ENCODE results near the gene CCDC182. TPM values are rescaled to one million over a fixed set of nuclear protein-coding genes. Genes with fewer than 3 reads are reported as not detected.

Gene CCDC182
- total RNA-seq, 3 donors from 2014 or later, result not detected

DNA sequence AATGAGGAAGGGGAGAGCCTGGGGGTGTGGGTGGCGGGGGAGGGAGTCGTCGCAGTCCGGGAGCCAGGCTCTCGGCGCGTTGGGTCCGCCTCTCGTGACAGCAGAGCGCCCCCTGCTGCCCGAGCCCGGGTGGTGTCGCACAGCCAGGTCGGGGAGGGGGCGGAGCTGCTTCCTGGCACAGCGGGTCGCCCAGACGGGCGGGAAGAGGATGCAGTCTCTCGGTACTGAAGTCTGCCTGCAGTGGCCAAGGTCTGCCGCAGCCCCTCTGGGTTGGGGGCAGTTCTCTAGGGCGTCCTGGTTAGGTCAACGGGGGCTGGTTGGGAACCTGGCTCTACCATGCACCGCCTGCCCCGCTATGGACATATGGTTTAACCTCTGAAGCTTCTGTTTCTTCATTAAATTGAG lies 38.2 kb upstream of the CCDC182 start:
- TF ChIP-seq POLR2A (IDR thresholded peaks at IDR 0.05) (no peak), POLR2AphosphoS5 (IDR thresholded peaks at IDR 0.05) (no peak)
- TF ChIP-seq, protein P1, sequence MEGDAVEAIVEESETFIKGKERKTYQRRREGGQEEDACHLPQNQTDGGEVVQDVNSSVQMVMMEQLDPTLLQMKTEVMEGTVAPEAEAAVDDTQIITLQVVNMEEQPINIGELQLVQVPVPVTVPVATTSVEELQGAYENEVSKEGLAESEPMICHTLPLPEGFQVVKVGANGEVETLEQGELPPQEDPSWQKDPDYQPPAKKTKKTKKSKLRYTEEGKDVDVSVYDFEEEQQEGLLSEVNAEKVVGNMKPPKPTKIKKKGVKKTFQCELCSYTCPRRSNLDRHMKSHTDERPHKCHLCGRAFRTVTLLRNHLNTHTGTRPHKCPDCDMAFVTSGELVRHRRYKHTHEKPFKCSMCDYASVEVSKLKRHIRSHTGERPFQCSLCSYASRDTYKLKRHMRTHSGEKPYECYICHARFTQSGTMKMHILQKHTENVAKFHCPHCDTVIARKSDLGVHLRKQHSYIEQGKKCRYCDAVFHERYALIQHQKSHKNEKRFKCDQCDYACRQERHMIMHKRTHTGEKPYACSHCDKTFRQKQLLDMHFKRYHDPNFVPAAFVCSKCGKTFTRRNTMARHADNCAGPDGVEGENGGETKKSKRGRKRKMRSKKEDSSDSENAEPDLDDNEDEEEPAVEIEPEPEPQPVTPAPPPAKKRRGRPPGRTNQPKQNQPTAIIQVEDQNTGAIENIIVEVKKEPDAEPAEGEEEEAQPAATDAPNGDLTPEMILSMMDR (IDR thresholded peaks at IDR 0.05), result peak in 2 of 3 donors; percentile 52 to 54
- intact Hi-C loops (cut with DNase I; ENCODE audit: low total_unique reads), result no loop called here
- Histone ChIP-seq H3K4me3 (peak overlapping the region in 2 of 3 donors; percentile 23 to 52), H3K27me3 (no peaks in the 10 kb centered on the region), H3K9me3 (no peaks in the 10 kb centered on the region), H3K27ac (no peak overlapping the region), H3K4me1 (peaks cover 0 to 11% of the 10 kb centered on the region in 2 donors), H3K36me3 (no peaks in the 10 kb centered on the region)
- DNase-seq (ENCODE audit: low spot score in 2 of 2), result peak; percentile 28 to 73

- no peak for DNase-seq (ENCODE audit: low spot score in 2 of 2)
- no peak overlapping the region for H3K27ac ChIP-seq
- no peaks in the 10 kb centered on the region for H3K36me3 ChIP-seq
- TF ChIP-seq POLR2A (IDR thresholded peaks at IDR 0.05) (no peak), POLR2AphosphoS5 (IDR thresholded peaks at IDR 0.05) (no peak)
- TF ChIP-seq, protein P1 (IDR thresholded peaks at IDR 0.05), result no peak
- H3K27me3 ChIP-seq, result no peaks in the 10 kb centered on the region
- no peaks in the 10 kb centered on the region for H3K9me3 ChIP-seq
- H3K4me1 ChIP-seq, result peaks cover 0 to 11% of the 10 kb centered on the region in 2 donors
- peak overlapping the region in 2 of 3 donors; percentile 23 to 52 for H3K4me3 ChIP-seq
- intact Hi-C loops (cut with DNase I; ENCODE audit: low total_unique reads), result no loop called here
Measured at GRCh38 chr17:57782647-57783337, 37.7 kb upstream of the CCDC182 start.

DNA sequence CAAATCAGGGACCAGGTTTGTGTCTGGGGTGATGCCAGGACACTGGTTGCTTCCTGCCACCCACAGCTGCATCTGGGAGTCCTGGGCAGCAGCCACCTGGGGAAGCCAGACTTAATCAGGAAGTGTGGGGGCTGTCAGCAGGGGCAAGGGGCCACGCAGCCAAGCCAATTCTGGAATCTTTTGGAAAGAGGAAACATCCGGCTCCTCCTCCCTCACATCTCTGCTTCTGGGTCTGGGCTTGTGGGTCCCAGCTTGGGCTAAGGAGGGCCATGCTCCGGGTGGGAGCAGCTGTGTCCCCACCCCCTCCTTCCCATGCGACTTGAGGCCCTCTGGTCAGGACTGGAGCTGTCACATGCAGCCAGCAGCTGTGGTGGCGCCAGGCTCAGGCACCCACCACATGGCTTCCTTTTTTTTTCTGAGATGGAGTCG lies 37.0 kb upstream of the CCDC182 start:
- Histone ChIP-seq H3K27ac (no peak overlapping the region), H3K4me3 (no peak overlapping the region), H3K36me3 (no peaks in the 10 kb centered on the region), H3K4me1 (peaks cover 0 to 11% of the 10 kb centered on the region in 2 donors), H3K27me3 (no peaks in the 10 kb centered on the region), H3K9me3 (no peaks in the 10 kb centered on the region)
- DNase-seq (ENCODE audit: low spot score in 2 of 2), result no peak
- intact Hi-C loops (cut with DNase I; ENCODE audit: low total_unique reads), result no loop called here
- TF ChIP-seq, protein P1 (IDR thresholded peaks at IDR 0.05), result no peak
- TF ChIP-seq POLR2A (IDR thresholded peaks at IDR 0.05) (no peak), POLR2AphosphoS5 (IDR thresholded peaks at IDR 0.05) (no peak)

DNA sequence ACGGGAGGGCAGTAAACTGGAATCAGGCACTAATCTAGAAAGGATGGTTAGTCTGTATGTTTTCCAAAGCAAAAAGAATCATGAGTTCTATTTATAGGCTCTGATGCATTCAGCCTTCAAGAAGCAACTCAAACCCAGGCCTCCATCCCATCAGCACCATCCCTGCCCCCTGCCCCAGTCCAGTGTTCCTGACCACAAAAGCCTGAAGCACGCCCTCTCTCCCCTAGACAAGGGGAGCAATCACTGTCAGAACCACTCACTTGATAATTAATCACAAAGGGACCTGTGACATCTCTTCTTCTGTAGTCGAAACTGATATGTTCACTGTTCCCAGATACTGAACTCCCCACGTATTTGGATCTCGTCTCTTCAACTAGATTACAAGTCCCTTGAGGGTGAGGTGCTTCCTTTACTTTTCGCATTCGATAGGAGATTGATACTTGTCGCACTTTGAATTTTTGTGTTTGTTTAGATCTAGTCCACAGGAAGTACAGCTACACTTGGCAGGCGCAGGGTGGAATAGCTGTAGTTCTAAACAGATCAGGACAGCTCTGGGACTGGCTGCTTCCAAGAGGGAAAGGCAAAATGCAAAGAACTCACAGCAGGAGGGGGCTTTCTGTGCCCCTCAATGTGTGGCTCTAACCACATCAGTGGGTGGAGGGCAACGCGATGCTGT lies 36.4 kb upstream of the CCDC182 start:
- no peak overlapping the region for H3K4me3 ChIP-seq
- TF ChIP-seq, protein P1 (IDR thresholded peaks at IDR 0.05), result no peak
- TF ChIP-seq POLR2A (IDR thresholded peaks at IDR 0.05) (no peak), POLR2AphosphoS5 (IDR thresholded peaks at IDR 0.05) (no peak)
- no peaks in the 10 kb centered on the region for H3K36me3 ChIP-seq
- H3K9me3 ChIP-seq, result no peaks in the 10 kb centered on the region
- DNase-seq (ENCODE audit: low spot score in 2 of 2), result no peak
- no peaks in the 10 kb centered on the region for H3K27me3 ChIP-seq
- intact Hi-C loops (cut with DNase I; ENCODE audit: low total_unique reads), result no loop called here
- no peak overlapping the region for H3K27ac ChIP-seq
- peaks cover 0 to 11% of the 10 kb centered on the region in 2 donors for H3K4me1 ChIP-seq

GRCh38 chr17:57779706-57780105 lies 34.6 kb upstream of the CCDC182 start:
- no peak for TF ChIP-seq POLR2A (IDR thresholded peaks at IDR 0.05)
- TF ChIP-seq, protein P1 (IDR thresholded peaks at IDR 0.05), result no peak
- no peak for TF ChIP-seq POLR2AphosphoS5 (IDR thresholded peaks at IDR 0.05)
- H3K9me3 ChIP-seq, result no peaks in the 10 kb centered on the region
- H3K36me3 ChIP-seq, result no peaks in the 10 kb centered on the region
- no peak overlapping the region for H3K4me3 ChIP-seq
- intact Hi-C loops (cut with DNase I; ENCODE audit: low total_unique reads), result no loop called here
- no peak overlapping the region for H3K27ac ChIP-seq
- H3K27me3 ChIP-seq, result no peaks in the 10 kb centered on the region
- no peak for DNase-seq (ENCODE audit: low spot score in 2 of 2)
- peaks cover 0 to 11% of the 10 kb centered on the region in 2 donors for H3K4me1 ChIP-seq
